Right lobe of liver (tissue), 6 donors: ENCODE results near the gene CBS. TPM values are rescaled to one million over a fixed set of nuclear protein-coding genes. Genes with fewer than 3 reads are reported as not detected.
A peak's percentile ranks its signal among the peaks of the same experiment; 100 is the strongest.
"Not testable (repeated sequence)": the region's sequence is repeated elsewhere in the genome, so short reads cannot be mapped to it uniquely, and the experiment has no call there.

ENCODE experiments used
- ATAC-seq, 4 donors: fragments of 200-7000 bp; cut with Tn5 transposase; one replicate each; pipeline ENCODE4 v1.9.1; 2020; ENCODE audit warnings: mild to moderate bottlenecking in 4 of 4, moderate library complexity in 4 of 4
- DNase-seq, 3 donors: peaks; one replicate each; pipeline ENCODE4 v3.0.0-alpha.2; 2020
- H3K27ac ChIP-seq, 3 donors: fragments of 200-600 bp; one replicate each; pipeline ENCODE4 v1.8.0; 2022
- H3K27me3 ChIP-seq, 2 donors: fragments of 200-600 bp; one replicate each; pipeline ENCODE4 v1.8.0; 2022
- H3K36me3 ChIP-seq, 4 donors: fragments of 200-600 bp; sonication (generic) in 1 of 4; one replicate each; pipeline versions ENCODE4 v1.5.1 to v1.8.0; 2017 to 2022; ENCODE audit warnings: control low read depth in 1 of 4
- H3K4me1 ChIP-seq, 4 donors: fragments of 200-600 bp; sonication (generic) in 1 of 4; one replicate each; pipeline versions ENCODE4 v1.5.1 to v1.8.0; 2017 to 2022; ENCODE audit warnings: control low read depth in 1 of 4
- H3K4me3 ChIP-seq, 3 donors: fragments of 200-600 bp; one replicate each; pipeline ENCODE4 v1.8.0; 2022
- H3K9me3 ChIP-seq, 4 donors: fragments of 200-600 bp; sonication (generic) in 1 of 4; one replicate each; pipeline versions ENCODE4 v1.5.1 to v1.8.0; 2017 to 2022; ENCODE audit warnings: control low read depth in 1 of 4
- whole genome bisulfite sequencing: methylation state at CpG from one replicate; pipeline ENCODE4 v1.1.6; 2018; ENCODE audit warnings: low coverage, low lambda C conversion rate; ENCODE audit not compliant: insufficient coverage; ENCODE audit errors: missing lambda C conversion rate; 5-methylcytosine and 5-hydroxymethylcytosine counted together
- intact Hi-C, 2 donors: fragments of 100-400 bp; cut with DNase I; formaldehyde crosslinking; loops; one replicate each; pipeline versions ENCODE4 v1.11.2 to v1.14.1; 2022
- long read RNA-seq: library from polyadenylated mRNA; unstranded; transcript quantifications from one replicate; pipeline ENCODE4 v2.0.0, GENCODE V29; 2019
- total RNA-seq, 6 experiments: library from RNA; depleted of rRNA in 2 of 6; stranded (reverse); fragments of >200 nt in 2 of 6; fragmentation: NEBNext Ultra II Directional in 3 of 6; extraction: Animal tissue kit (Norgen Biotek cat#: 25700) in 3 of 6; gene quantifications; one replicate each; pipeline versions ENCODE4 v1.1.0 to v1.2.4, GENCODE V29; 2016 to 2023
- donor health status: DM: no; HTN: yes; CAD: no.
- donor health status: DM: no; HTN: no; CAD: no.
- donor health status: DM: no; HTN: no; CAD: no.
- donor health status: DM: no; HTN: yes; CAD: no.
- donor health status: DM: no; HTN: yes; CAD: no.

Gene CBS
- 100 to 1,000 TPM in 4 of 6 experiments, 10 to 100 TPM in 2; 63.5 to 355 (median 222) TPM for total RNA-seq
- long read RNA-seq, transcript CBS-204 (17 exons, 2,605 nt): major isoform, 81 of 111 reads
- long read RNA-seq, partial matches to known transcripts: 8 of 111 reads
- long read RNA-seq, other reads (novel, unspliced or antisense): 17 of 111 reads

DNA sequence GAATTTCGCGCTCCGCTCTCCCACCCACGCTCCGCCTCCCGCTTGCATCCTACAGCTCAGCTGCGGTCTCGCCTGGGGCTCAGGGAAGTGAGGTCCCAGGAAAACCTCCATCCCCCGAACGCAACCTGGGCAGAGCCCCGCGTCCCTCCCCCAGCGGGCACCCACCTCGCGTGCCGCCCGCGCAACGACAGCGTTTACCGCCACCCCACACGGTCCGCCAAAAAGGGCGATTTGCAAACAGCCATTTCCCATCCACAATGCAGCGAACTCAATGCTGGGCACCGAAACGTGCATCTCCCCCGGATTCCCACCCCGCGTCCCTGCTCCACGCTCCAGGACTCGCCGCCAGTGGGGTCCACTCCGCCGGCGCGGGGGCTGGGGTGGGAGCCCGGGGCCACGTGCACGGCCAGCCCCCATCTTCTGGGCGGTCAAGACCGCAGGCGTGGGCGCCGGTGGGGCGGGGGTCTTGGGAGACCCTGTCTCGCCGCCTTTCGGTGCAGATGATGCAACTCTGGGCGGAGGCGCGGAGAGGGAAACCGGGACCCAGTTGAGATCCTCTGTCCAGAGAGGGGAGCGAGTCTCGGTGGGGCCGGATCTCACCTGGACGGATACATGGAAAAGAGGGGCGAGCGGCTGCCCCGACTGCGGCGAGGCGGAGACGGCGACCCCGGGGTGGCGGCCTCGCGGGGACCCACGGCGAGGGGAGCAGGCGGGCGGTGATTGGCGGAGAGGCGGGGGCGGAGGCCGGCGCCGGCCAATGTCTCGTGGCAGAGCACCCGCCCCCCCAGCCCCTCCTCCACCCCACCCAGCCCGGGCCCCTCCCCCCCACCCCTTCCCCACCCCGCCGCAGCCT is at the start of gene CBS:
Gene CBS, minus strand, starts transcription at position 666 of the 853 bp plus-strand sequence. CDS start 3,642 bp downstream, outside the sequence.
- intact Hi-C loops, H3K4me3 ChIP-seq, H3K36me3 ChIP-seq, H3K27me3 ChIP-seq, H3K27ac ChIP-seq, H3K9me3 ChIP-seq, H3K4me1 ChIP-seq, DNase-seq: not testable (repeated sequence)
- ATAC-seq: peak; percentile 13 to 68 (median 58)
- no CpG with 5 or more reads among the region's 84 CpGs for WGBS

GRCh38 chr21:43115956-43116355 is 40.3 kb upstream of the CBS start:
- H3K4me1 ChIP-seq, intact Hi-C loops, H3K9me3 ChIP-seq, H3K4me3 ChIP-seq, H3K27ac ChIP-seq, DNase-seq, H3K36me3 ChIP-seq, H3K27me3 ChIP-seq: not testable (repeated sequence)
- no CpG with 5 or more reads among the region's 4 CpGs for WGBS
- peak; percentile 66 to 78 (median 70) for ATAC-seq

- H3K27ac ChIP-seq, H3K9me3 ChIP-seq, intact Hi-C loops, ATAC-seq, H3K36me3 ChIP-seq, H3K4me1 ChIP-seq, H3K27me3 ChIP-seq, DNase-seq, H3K4me3 ChIP-seq: not testable (repeated sequence)
- no CpG with 5 or more reads among the region's 6 CpGs for WGBS
Observed at GRCh38 chr21:43114483-43114882, 38.8 kb upstream of the CBS start.

DNA sequence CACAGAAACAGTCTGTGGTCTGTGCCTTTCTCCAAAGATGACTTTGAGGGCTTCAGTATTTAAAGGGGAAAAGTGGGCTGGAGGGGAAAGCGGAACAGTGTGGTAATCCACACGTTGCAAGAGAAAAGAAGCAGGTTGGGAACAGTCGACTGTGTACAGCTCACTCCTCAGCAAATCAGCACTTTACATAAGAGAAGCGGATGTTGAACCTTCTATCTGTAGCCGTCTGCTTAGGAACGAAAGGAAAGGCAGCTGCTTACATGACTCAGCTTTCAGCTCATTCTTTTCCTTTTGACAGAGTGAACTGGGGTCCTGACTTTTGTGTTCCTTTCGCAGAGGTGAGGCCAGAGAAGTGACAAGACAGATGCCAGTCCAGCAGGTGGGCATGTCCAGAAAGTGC is 33.4 kb upstream of the CBS start:
- H3K36me3 ChIP-seq, H3K27me3 ChIP-seq, H3K9me3 ChIP-seq, DNase-seq, H3K27ac ChIP-seq, intact Hi-C loops, H3K4me3 ChIP-seq, H3K4me1 ChIP-seq: not testable (repeated sequence)
- WGBS: no CpG with 5 or more reads among the region's 7 CpGs
- peak in 2 of 4 donors; percentile 5 to 9 for ATAC-seq

DNA sequence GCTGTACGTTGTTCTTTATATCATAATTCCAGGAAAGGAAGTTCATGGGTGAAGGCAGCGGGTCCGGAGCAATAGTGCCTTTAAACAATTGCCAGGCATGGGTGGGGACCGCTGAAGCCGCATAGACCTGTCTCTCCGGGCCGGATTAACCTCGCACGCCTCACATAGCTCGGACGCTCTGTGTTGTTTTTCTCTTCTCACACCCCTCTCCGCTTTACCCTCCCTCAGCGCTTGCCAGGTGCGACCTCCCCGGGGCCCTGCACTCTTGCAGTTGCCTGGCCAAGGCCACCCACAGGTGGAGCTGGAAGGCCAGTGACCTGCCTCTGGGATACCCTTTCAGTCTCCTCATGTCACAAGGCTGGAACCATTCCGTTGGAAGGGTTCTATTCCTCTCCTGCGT is 32.5 kb upstream of the CBS start:
- DNase-seq, H3K4me3 ChIP-seq, H3K27me3 ChIP-seq, H3K4me1 ChIP-seq, intact Hi-C loops, H3K27ac ChIP-seq, H3K9me3 ChIP-seq, H3K36me3 ChIP-seq: not testable (repeated sequence)
- ATAC-seq: peak; percentile 25 to 48 (median 38)
- WGBS: no CpG with 5 or more reads among the region's 17 CpGs

- H3K4me1 ChIP-seq, intact Hi-C loops, H3K27me3 ChIP-seq, H3K27ac ChIP-seq, H3K9me3 ChIP-seq, H3K4me3 ChIP-seq, H3K36me3 ChIP-seq, DNase-seq: not testable (repeated sequence)
- ATAC-seq: peak in 1 of 4 donors; percentile 31
- WGBS: no CpG with 5 or more reads among the region's 17 CpGs
Observed at GRCh38 chr21:43107794-43108137, 32.1 kb upstream of the CBS start.

DNA sequence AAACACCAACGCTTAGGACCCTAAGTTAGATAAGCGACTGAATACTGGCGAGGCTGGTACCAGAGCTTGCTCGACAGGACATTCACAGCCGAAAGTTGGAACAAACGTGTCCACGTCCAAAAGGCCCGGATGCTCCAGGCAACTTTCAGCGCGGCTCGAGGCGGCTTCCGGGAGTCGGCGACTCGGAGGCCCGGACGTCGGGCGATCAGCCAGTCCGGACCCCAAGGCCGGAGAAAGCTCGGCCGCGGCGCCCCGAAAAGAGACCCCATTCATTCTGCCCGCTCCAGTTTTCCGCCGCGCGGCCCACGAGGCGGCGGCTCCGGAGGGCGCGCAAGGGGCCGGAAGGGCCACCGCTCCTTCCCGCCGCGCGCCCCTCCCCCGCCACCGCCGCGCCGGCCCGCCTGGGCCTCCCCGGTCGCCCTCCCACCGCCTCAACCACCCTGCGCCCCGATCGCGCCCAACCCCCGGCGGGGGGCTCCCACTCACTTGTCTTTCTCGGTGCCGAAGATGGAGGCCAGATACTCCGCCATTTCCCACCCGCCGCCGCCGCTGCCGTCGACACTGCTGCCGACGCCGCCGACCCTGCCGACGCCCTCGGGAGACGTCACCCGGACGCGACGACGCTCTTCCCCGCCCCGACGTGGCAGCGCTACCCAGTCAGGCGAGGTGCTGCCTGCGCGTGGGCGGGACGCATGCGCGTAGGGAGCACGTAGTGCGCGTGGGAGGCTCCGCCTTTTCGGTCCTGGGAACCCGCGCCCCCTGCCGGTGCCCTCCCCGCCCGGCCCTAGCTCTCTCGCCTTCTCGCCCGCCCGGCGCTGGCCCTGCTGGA is 31.5 kb upstream of the CBS start, which contains the start of gene U2AF1:
Gene U2AF1, minus strand, starts transcription at position 606 of the 829 bp plus-strand sequence. Its CDS starts 76 bp downstream, at position 530.
- H3K4me1 ChIP-seq, H3K36me3 ChIP-seq, H3K27me3 ChIP-seq, H3K9me3 ChIP-seq, intact Hi-C loops: not testable (repeated sequence)
- ATAC-seq (peak; percentile 95 to 98 (median 98)), DNase-seq (peak; percentile 80 to 83 (median 81))
- Histone ChIP-seq H3K27ac (peak within 1 kb of the TSS in 2 of 3 donors; percentile 71 to 76), H3K4me3 (peak within 1 kb of the TSS; percentile 48 to 71 (median 65))
- WGBS: no CpG with 5 or more reads among the region's 107 CpGs

DNA sequence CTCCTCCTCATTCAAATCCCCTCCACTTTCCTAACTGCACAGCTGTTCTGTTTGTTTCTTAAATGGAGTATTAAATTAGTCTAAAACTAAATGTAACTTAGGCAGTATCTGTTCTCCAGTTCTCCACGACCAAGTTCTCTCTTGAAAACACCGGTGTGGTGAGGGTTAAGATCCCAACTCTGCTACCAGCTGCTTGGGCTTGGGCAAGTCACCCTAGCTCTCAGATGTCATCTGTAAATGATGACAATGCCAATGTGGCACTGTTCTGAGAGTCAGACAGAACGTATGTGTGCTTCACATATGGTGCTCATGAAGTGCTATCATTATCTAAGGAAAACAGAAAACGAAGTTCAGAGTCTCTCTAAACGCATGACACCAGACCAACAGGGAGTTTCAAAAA is 29.0 kb upstream of the CBS start:
- H3K4me3 ChIP-seq, H3K27ac ChIP-seq, H3K9me3 ChIP-seq, ATAC-seq, DNase-seq, intact Hi-C loops, H3K36me3 ChIP-seq, H3K27me3 ChIP-seq, H3K4me1 ChIP-seq: not testable (repeated sequence)
- 65% methylated on average over 2 of the region's 5 CpGs for WGBS

- H3K36me3 ChIP-seq, H3K9me3 ChIP-seq, intact Hi-C loops, ATAC-seq, DNase-seq, H3K4me1 ChIP-seq, H3K27ac ChIP-seq, H3K4me3 ChIP-seq, H3K27me3 ChIP-seq: not testable (repeated sequence)
- no CpG with 5 or more reads among the region's 4 CpGs for WGBS
Observed at GRCh38 chr21:43102281-43102680, 26.6 kb upstream of the CBS start.

DNA sequence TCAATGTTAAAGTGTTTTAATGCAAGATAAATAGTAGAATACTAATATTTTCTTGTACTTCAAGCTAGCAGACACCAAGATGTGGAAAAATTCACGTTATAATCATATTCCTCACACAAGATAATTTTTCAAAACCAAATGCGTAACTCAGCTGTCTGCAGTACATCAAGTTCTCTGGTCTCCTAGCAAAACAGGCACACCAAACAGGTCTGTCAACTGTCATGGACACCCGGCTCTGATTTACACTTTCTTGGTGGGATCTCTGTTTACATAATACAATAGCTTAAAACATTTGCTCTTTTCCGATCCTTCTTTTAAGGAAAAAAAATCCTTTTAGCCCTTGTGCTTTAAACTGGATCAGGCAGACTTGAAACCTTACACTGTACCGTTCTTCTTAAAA is 26.0 kb upstream of the CBS start:
- DNase-seq: not testable (repeated sequence)
- WGBS: no CpG with 5 or more reads among the region's 5 CpGs

DNA sequence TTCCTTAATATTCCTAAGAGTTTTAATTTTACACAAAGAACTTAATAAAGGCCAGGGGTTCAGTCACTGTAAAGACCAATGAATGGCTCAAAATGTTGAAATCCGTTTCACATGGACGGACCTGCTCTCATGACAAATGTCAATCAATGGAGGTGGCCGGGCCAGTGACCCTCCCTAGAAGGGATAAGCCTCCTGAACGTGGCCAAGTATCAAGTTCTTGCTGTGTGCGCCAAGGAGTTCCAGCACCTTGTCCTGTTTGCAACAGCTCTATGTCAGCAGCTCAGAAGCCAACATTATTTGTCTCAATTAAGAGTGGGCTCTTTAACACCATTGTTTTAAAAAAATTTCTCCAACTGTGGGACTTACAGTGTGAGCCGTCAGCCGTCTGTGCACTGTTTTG is 25.4 kb upstream of the CBS start:
- H3K27me3 ChIP-seq, H3K27ac ChIP-seq, H3K9me3 ChIP-seq, DNase-seq, H3K4me3 ChIP-seq, intact Hi-C loops, H3K36me3 ChIP-seq, H3K4me1 ChIP-seq, ATAC-seq: not testable (repeated sequence)
- WGBS: no CpG with 5 or more reads among the region's 7 CpGs

More for the DNA sequence above, 26.0 kb upstream of the CBS start:
- H3K4me3 ChIP-seq, H3K9me3 ChIP-seq, H3K36me3 ChIP-seq, ATAC-seq, H3K27me3 ChIP-seq, intact Hi-C loops, H3K4me1 ChIP-seq, H3K27ac ChIP-seq: not testable (repeated sequence)
